ENCODE data around the gene GREB1. TPM values are rescaled to one million over a fixed set of nuclear protein-coding genes. Genes with fewer than 3 reads are reported as not detected.

Gene GREB1
- total and polyA plus RNA-seq, 2 donors (not counting 1 experiment from before 2014, with no cell fraction given): 0.04 to 0.39 TPM

DNA sequence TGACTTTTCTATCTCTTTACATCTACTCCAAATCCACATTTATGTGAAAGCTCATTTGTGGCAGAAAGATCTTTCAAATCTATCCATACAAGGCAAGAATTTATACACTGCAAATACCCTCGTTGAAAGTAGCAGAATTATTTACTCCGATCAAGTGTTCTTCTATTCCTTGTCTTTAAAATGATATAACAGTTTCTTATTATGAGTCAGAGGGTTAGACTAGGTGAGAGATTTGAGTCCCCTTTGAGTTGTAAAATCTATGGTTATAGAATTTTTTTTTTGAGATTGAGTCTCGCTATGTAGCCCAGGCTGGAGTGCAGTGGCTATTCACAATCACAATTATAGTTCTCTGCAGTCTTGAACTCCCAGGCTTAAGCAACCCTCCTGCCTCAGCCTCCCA lies 5.6 kb upstream of the GREB1 start:
- CTCF ChIA-PET: no interaction called here
- no peaks in the 10 kb centered on the region for H4K20me1 ChIP-seq (ENCODE audit: control insufficient read depth, insufficient read depth, low read length, poor library complexity, severe bottlenecking)
- H3K4me3 Mint-ChIP-seq: no peak overlapping the region
- POLR2A ChIA-PET: no interaction called here
- peaks cover 31% of the 10 kb centered on the region for H3K27me3 Mint-ChIP-seq
- H3K4me1 ChIP-seq (ENCODE audit: control insufficient read depth in 2 of 2, insufficient read depth in 2 of 2, low read length in 2 of 2): no peaks in the 10 kb centered on the region
- no peaks in the 10 kb centered on the region for H3K4me1 Mint-ChIP-seq
- no peak overlapping the region for H3K9ac ChIP-seq (ENCODE audit: low read length)
- no peak overlapping the region for H3K27ac ChIP-seq (ENCODE audit: low read length in 2 of 2)
- no peak overlapping the region for H3K27ac Mint-ChIP-seq
- H2AFZ ChIP-seq (ENCODE audit: insufficient read depth, low read depth, low read length, poor library complexity, severe bottlenecking): no peak overlapping the region
- no peak overlapping the region for H3K4me3 ChIP-seq (ENCODE audit: control extremely low read depth in 1 of 5, extremely low read depth in 1 of 5, insufficient read depth in 1 of 5, low read depth in 2 of 5, low read length in 4 of 5)
- H3K4me2 ChIP-seq (replicated peaks; ENCODE audit: low read depth, low read length, poor library complexity, severe bottlenecking): no peak overlapping the region
- intact Hi-C loops (cut with micrococcal nuclease): no loop called here
- TF ChIP-seq, protein P1, sequence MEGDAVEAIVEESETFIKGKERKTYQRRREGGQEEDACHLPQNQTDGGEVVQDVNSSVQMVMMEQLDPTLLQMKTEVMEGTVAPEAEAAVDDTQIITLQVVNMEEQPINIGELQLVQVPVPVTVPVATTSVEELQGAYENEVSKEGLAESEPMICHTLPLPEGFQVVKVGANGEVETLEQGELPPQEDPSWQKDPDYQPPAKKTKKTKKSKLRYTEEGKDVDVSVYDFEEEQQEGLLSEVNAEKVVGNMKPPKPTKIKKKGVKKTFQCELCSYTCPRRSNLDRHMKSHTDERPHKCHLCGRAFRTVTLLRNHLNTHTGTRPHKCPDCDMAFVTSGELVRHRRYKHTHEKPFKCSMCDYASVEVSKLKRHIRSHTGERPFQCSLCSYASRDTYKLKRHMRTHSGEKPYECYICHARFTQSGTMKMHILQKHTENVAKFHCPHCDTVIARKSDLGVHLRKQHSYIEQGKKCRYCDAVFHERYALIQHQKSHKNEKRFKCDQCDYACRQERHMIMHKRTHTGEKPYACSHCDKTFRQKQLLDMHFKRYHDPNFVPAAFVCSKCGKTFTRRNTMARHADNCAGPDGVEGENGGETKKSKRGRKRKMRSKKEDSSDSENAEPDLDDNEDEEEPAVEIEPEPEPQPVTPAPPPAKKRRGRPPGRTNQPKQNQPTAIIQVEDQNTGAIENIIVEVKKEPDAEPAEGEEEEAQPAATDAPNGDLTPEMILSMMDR (IDR thresholded peaks at IDR 0.05): no peak
- no peak for TF ChIP-seq EZH2 (IDR thresholded peaks at IDR 0.05; ENCODE audit: borderline replicate concordance, insufficient read depth, low read depth, low read length, poor library complexity, severe bottlenecking)
- H3K27me3 ChIP-seq (replicated peaks in 1 of 4; ENCODE audit: control extremely low read depth in 1 of 4, control insufficient read depth in 3 of 4, insufficient read depth in 4 of 4, low read length in 3 of 4): peaks cover 0 to 7% (median 3%) of the 10 kb centered on the region in 4 experiments
- H3K36me3 ChIP-seq (replicated peaks in 1 of 2; ENCODE audit: control extremely low read depth in 1 of 2, control insufficient read depth in 1 of 2, extremely low read depth in 1 of 2, insufficient read depth in 2 of 2, low read length in 1 of 2): no peaks in the 10 kb centered on the region
- H3K9me3 Mint-ChIP-seq (ENCODE audit: insufficient read depth): no peaks in the 10 kb centered on the region
- WGBS (ENCODE audit: insufficient coverage): no CpG with 5 or more reads among the region's 3 CpGs
- H3K79me2 ChIP-seq (ENCODE audit: control insufficient read depth, insufficient read depth, low read length): no peaks in the 10 kb centered on the region
- DNase-seq (no peak), ATAC-seq (ENCODE audit: low read depth) (no peak)
- peaks cover 0 to 3% (median 0%) of the 10 kb centered on the region in 3 donors for H3K9me3 ChIP-seq (ENCODE audit: control extremely low read depth in 1 of 3, control insufficient read depth in 2 of 3, insufficient read depth in 1 of 3, low read length in 2 of 3)

DNA sequence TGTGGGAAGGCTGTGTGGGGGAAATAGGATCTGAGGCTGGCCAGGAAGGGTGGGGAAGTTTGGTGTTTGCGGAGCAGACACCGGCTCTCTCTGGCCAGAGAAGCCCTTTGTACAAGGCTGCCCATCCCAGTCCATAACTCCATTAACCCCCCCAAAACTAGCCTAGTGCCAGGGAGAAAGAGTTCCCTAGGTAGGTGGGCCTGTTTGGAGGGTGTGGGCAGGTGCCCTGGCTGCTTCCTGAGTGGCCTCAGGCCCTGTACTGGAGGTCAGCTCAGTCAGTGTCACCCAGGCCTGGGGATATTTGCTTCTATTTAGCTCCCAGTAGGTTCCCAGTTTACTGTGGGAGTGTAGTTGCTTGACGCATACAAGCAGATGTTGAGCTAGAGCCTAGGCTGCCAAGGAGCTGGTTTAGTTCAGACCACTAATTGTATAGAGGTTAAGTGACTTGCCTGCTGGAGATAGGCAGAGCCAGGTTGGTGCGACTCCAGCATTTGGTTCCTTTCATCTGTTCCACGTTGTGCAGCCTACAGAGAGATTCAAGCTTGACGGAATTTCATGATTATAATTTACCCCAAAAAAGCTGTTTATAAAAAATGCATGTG lies 2.9 kb upstream of the GREB1 start:
- no peak for ATAC-seq (ENCODE audit: low read depth)
- no peaks in the 10 kb centered on the region for H3K79me2 ChIP-seq (ENCODE audit: control insufficient read depth, insufficient read depth, low read length)

More for the DNA sequence above, 2.9 kb upstream of the GREB1 start:
- no peak for TF ChIP-seq EZH2 (IDR thresholded peaks at IDR 0.05; ENCODE audit: borderline replicate concordance, insufficient read depth, low read depth, low read length, poor library complexity, severe bottlenecking)
- TF ChIP-seq, protein P1 (IDR thresholded peaks at IDR 0.05): no peak
- H3K4me1 Mint-ChIP-seq: no peaks in the 10 kb centered on the region
- no peaks in the 10 kb centered on the region for H3K36me3 ChIP-seq (replicated peaks in 1 of 2; ENCODE audit: control extremely low read depth in 1 of 2, control insufficient read depth in 1 of 2, extremely low read depth in 1 of 2, insufficient read depth in 2 of 2, low read length in 1 of 2)
- H3K27ac Mint-ChIP-seq: no peak overlapping the region
- no peaks in the 10 kb centered on the region for H3K4me1 ChIP-seq (ENCODE audit: control insufficient read depth in 2 of 2, insufficient read depth in 2 of 2, low read length in 2 of 2)
- no peaks in the 10 kb centered on the region for H4K20me1 ChIP-seq (ENCODE audit: control insufficient read depth, insufficient read depth, low read length, poor library complexity, severe bottlenecking)
- no peak overlapping the region for H3K4me2 ChIP-seq (replicated peaks; ENCODE audit: low read depth, low read length, poor library complexity, severe bottlenecking)
- H3K9me3 ChIP-seq (ENCODE audit: control extremely low read depth in 1 of 3, control insufficient read depth in 2 of 3, insufficient read depth in 1 of 3, low read length in 2 of 3): peaks cover 0 to 8% (median 0%) of the 10 kb centered on the region in 3 donors
- peaks cover 0 to 7% (median 3%) of the 10 kb centered on the region in 4 experiments for H3K27me3 ChIP-seq (replicated peaks in 1 of 4; ENCODE audit: control extremely low read depth in 1 of 4, control insufficient read depth in 3 of 4, insufficient read depth in 4 of 4, low read length in 3 of 4)
- no peak for DNase-seq
- intact Hi-C loops (cut with micrococcal nuclease): no loop called here
- H3K9me3 Mint-ChIP-seq (ENCODE audit: insufficient read depth): no peaks in the 10 kb centered on the region
- WGBS (ENCODE audit: insufficient coverage): 100% methylated on average over 2 of the region's 6 CpGs
- POLR2A ChIA-PET: no interaction called here
- H3K27ac ChIP-seq (ENCODE audit: low read length in 2 of 2): no peak overlapping the region
- peaks cover 46% of the 10 kb centered on the region for H3K27me3 Mint-ChIP-seq
- no peak overlapping the region for H3K9ac ChIP-seq (ENCODE audit: low read length)
- H3K4me3 ChIP-seq (ENCODE audit: control extremely low read depth in 1 of 5, extremely low read depth in 1 of 5, insufficient read depth in 1 of 5, low read depth in 2 of 5, low read length in 4 of 5): no peak overlapping the region
- CTCF ChIA-PET: no interaction called here
- H2AFZ ChIP-seq (ENCODE audit: insufficient read depth, low read depth, low read length, poor library complexity, severe bottlenecking): no peak overlapping the region
- no peak overlapping the region for H3K4me3 Mint-ChIP-seq

Measured in B cell (primary cell).